ENCODE data around the gene OR2M5.

Gene OR2M5

GRCh38 chr1:248144513-248145198 is at the start of gene OR2M5:
OR2M5 (plus strand) TSS chr1:248145148; CDS start chr1:248145148, 0 bp downstream.
- no peak for DNase-seq

- no peak for DNase-seq
Measured at GRCh38 chr1:248098529-248098928, 46.4 kb upstream of the OR2M5 start.

GRCh38 chr1:248102847-248103246 is 42.1 kb upstream of the OR2M5 start:
- DNase-seq: no peak

- DNase-seq: no peak
Measured at GRCh38 chr1:248111157-248111556, 33.8 kb upstream of the OR2M5 start.

GRCh38 chr1:248114890-248115289 is 30.1 kb upstream of the OR2M5 start:
- DNase-seq: no peak

GRCh38 chr1:248127653-248128052 is 17.3 kb upstream of the OR2M5 start:
- no peak for DNase-seq

- no peak for DNase-seq
Measured at GRCh38 chr1:248136811-248137210, 8.1 kb upstream of the OR2M5 start.

- no peak for DNase-seq
Measured at GRCh38 chr1:248140846-248141245, 4.1 kb upstream of the OR2M5 start.

GRCh38 chr1:248143311-248143710 is 1.6 kb upstream of the OR2M5 start:
- no peak for DNase-seq

GRCh38 chr1:248152056-248152827 is 7.3 kb downstream of the OR2M5 start:
- DNase-seq: no peak

- no peak for DNase-seq
Measured at GRCh38 chr1:248155927-248156326, 11.0 kb downstream of the OR2M5 start.

- no peak for DNase-seq
Measured at GRCh38 chr1:248158758-248159157, 13.8 kb downstream of the OR2M5 start.

GRCh38 chr1:248164031-248164430 is 19.1 kb downstream of the OR2M5 start:
- DNase-seq: no peak

GRCh38 chr1:248165186-248165585 is 20.2 kb downstream of the OR2M5 start:
- no peak for DNase-seq

- DNase-seq: no peak
Measured at GRCh38 chr1:248174521-248174920, 29.6 kb downstream of the OR2M5 start, which contains the start of gene OR2M2. OR2M2 (plus strand) TSS chr1:248174821; CDS start chr1:248179986, 5,165 bp downstream.

GRCh38 chr1:248183996-248184395 is 39.0 kb downstream of the OR2M5 start:
- DNase-seq: no peak

GRCh38 chr1:248187363-248187762 is 42.4 kb downstream of the OR2M5 start:
- DNase-seq: no peak

- no peak for DNase-seq
Measured at GRCh38 chr1:248189026-248189425, 44.1 kb downstream of the OR2M5 start.

- no peak for DNase-seq
Measured at GRCh38 chr1:248194117-248194516, 49.2 kb downstream of the OR2M5 start.
